ENCODE measurements around the gene PLAAT2. TPM values are rescaled to one million over a fixed set of nuclear protein-coding genes. Genes with fewer than 3 reads are reported as not detected.

The PLAAT2 gene
- total and polyA plus RNA-seq, 10 of the 15 experiments (the other 5 are each of a cell fraction or from before 2014, with no cell fraction given), result 4.6 to 25.9 (median 8.6) TPM

- H3K27me3 ChIP-seq (replicated peaks in 1 of 2; ENCODE audit: control insufficient read depth in 2 of 2, insufficient read depth in 2 of 2, low read length in 1 of 2), result no peaks in the 10 kb centered on the region
- ChIA-PET SMC1A (ENCODE audit: uncharacterized antibody, unreplicated experiment) (interaction anchor here (0.6 to 1.8 kb wide), 4 partner anchors 9 to 85 kb away, joined by 3 to 8 read pairs (median 4); partner anchors contain the start of gene PLAAT4), POLR2A (interaction anchor here (0.7 to 1.3 kb wide), 4 partner anchors 10 to 810 kb away, joined by 3 to 5 read pairs (median 3); partner anchors contain the start of gene ZBTB3), RAD21 (ENCODE audit: unreplicated experiment) (interaction anchor here (0.5 to 3.9 kb wide), 3 partner anchors 27 to 84 kb away, joined by 3 to 16 read pairs (median 7); partner anchors contain the start of gene PLAAT4), CTCF (interaction anchor here (0.6 to 3.7 kb wide), 6 partner anchors 9 to 627 kb away, joined by 3 to 12 read pairs (median 4); no protein-coding TSS in a partner anchor)
- peak overlapping the region; percentile 95 for H3K4me2 ChIP-seq (ENCODE audit: control insufficient read depth, insufficient read depth)
- no peaks in the 10 kb centered on the region for H3K79me2 ChIP-seq (ENCODE audit: control insufficient read depth, insufficient read depth, low read length)
- peak overlapping the region; percentile 62 for H2AFZ ChIP-seq (ENCODE audit: control insufficient read depth, low read depth, low read length)
- BruUV-seq (replicated peaks), result no TSS peak
- peak; percentile 82 for FAIRE-seq
- DNase-seq (ENCODE audit: low read depth, low spot score), result peak; percentile 69
- H3K4me3 ChIP-seq, result peak overlapping the region; percentile 3; the same call in 1 of the 2 replicates
- peaks cover 48% of the 10 kb centered on the region for H3K4me1 ChIP-seq (ENCODE audit: control insufficient read depth, insufficient read depth, low read length)
- 18% methylated on average over 7 of the region's 7 CpGs for WGBS (ENCODE audit: insufficient coverage, insufficient replicate concordance, low lambda C conversion rate, missing lambda C conversion rate)
- no peaks in the 10 kb centered on the region for H3K36me3 ChIP-seq (ENCODE audit: control insufficient read depth in 2 of 2, insufficient read depth in 2 of 2, low read length in 1 of 2)
- no peaks in the 10 kb centered on the region for H3K9me3 ChIP-seq (replicated peaks; ENCODE audit: control insufficient read depth, insufficient read depth, low read length)
- H3K27ac ChIP-seq (ENCODE audit: control insufficient read depth, insufficient read depth), result peak overlapping the region; percentile 73
- intact Hi-C loops (cut with micrococcal nuclease; ENCODE audit: unreplicated experiment), result no loop called here
- ATAC-seq, result peak; percentile 82
- in situ Hi-C loops (cut with MboI), result no loop called here
- H3K9ac ChIP-seq (ENCODE audit: control insufficient read depth, insufficient read depth, low read length), result no peak overlapping the region; the same call in 1 of the 2 replicates
- H4K20me1 ChIP-seq (ENCODE audit: control insufficient read depth, insufficient read depth), result no peaks in the 10 kb centered on the region
- 0 out of 2 replicates have a peak, but pooled peaks have one; percentile 35 for TF ChIP-seq CREM (IDR thresholded peaks at IDR 0.05; ENCODE audit: low read depth)
- peak; percentile 53; the same call in 1 of the 2 replicates for TF ChIP-seq JUNB (IDR thresholded peaks at IDR 0.05)
- no peak for TF ChIP-seq TCF7 (IDR thresholded peaks at IDR 0.05; ENCODE audit: borderline replicate concordance)
- peak; percentile 48 for TF ChIP-seq USF1 (IDR thresholded peaks at IDR 0.05; ENCODE audit: borderline replicate concordance, extremely low read length, insufficient read depth, low read depth, low read length)
- no peak for TF ChIP-seq LARP7 (IDR thresholded peaks at IDR 0.05)
- TF ChIP-seq SMARCA5 (IDR thresholded peaks at IDR 0.05), result no peak
- TF ChIP-seq CHD2 (IDR thresholded peaks at IDR 0.05; ENCODE audit: borderline replicate concordance, low read depth, low read length), result no peak
- no peak for TF ChIP-seq NFIC (IDR thresholded peaks at IDR 0.05; ENCODE audit: low read depth, low read length)
- no peak for TF ChIP-seq NRF1 (conservative IDR thresholded peaks at IDR 0.05; ENCODE audit: low read depth, low read length)
- TF ChIP-seq SP1 (IDR thresholded peaks at IDR 0.05; ENCODE audit: low read depth, low read length), result peak; percentile 43
- 0 out of 2 replicates have a peak, but pooled peaks have one; percentile 9 for TF ChIP-seq PAX5 (IDR thresholded peaks at IDR 0.05; ENCODE audit: borderline replicate concordance, low read depth, low read length)
- TF ChIP-seq RAD51 (IDR thresholded peaks at IDR 0.05), result peak; percentile 74
- 0 out of 2 replicates have a peak, but pooled peaks have one; percentile 11 for TF ChIP-seq ATF7 (IDR thresholded peaks at IDR 0.05; ENCODE audit: low read depth)
- 0 out of 2 replicates have a peak, but pooled peaks have one; percentile 22 for TF ChIP-seq TCF12 (IDR thresholded peaks at IDR 0.05; ENCODE audit: low read depth, low read length)
- peak; percentile 53; the same call in 1 of the 2 replicates for TF ChIP-seq EED (IDR thresholded peaks at IDR 0.05; ENCODE audit: low read depth)
- TF ChIP-seq EP300 (IDR thresholded peaks at IDR 0.05; ENCODE audit: borderline replicate concordance in 1 of 2, control insufficient read depth in 1 of 2, low read depth in 2 of 2, low read length in 2 of 2), result peak in 1 of 2 experiments; percentile 41; a peak in 1 of 4 replicates
- no peak for TF ChIP-seq YY1 (IDR thresholded peaks at IDR 0.05; ENCODE audit: low read depth, low read length)
- TF ChIP-seq RUNX3 (IDR thresholded peaks at IDR 0.05; ENCODE audit: low read length), result peak; percentile 78
- peak; percentile 53; the same call in 1 of the 2 replicates for TF ChIP-seq JUND (IDR thresholded peaks at IDR 0.05; ENCODE audit: low read depth, low read length)
- peak; percentile 67; the same call in 1 of the 2 replicates for TF ChIP-seq IRF4 (IDR thresholded peaks at IDR 0.05; ENCODE audit: low read depth, low read length)
- TF ChIP-seq ZNF24 (IDR thresholded peaks at IDR 0.05), result 0 out of 2 replicates have a peak, but pooled peaks have one; percentile 10
- peak; percentile 59; a peak in 2 of 4 replicates for TF ChIP-seq BHLHE40 (IDR thresholded peaks at IDR 0.05; ENCODE audit: borderline replicate concordance in 1 of 2, low read depth in 2 of 2, low read length in 1 of 2)
- peak; percentile 48 to 56; a peak in 3 of 4 replicates for TF ChIP-seq IKZF2 (IDR thresholded peaks at IDR 0.05)
- TF ChIP-seq CEBPB (IDR thresholded peaks at IDR 0.05; ENCODE audit: borderline replicate concordance in 1 of 2, low read depth in 2 of 2, low read length in 2 of 2), result no peak
Measured at GRCh38 chr11:63564056-63564774, 1.0 kb upstream of the PLAAT2 start.

All from GM12878 (cell line).